Measurements from ENCODE around the gene CPSF4L. TPM values are rescaled to one million over a fixed set of nuclear protein-coding genes. Genes with fewer than 3 reads are reported as not detected.

CPSF4L gene
- total RNA-seq, 2 donors from 2014 or later = not detected

- H3K27me3 Mint-ChIP-seq (ENCODE audit: low read depth) = no peaks in the 10 kb centered on the region
- no peak for ATAC-seq (replicated peaks in 1 of 2)
- peaks cover 65% of the 10 kb centered on the region for H3K4me1 Mint-ChIP-seq (ENCODE audit: low read depth)
- H3K36me3 Mint-ChIP-seq (ENCODE audit: insufficient read depth in 2 of 2) = peaks cover 5 to 15% of the 10 kb centered on the region in 2 donors
- peak overlapping the region; percentile 84 for H3K27ac Mint-ChIP-seq
- H3K4me3 Mint-ChIP-seq = peak overlapping the region; percentile 1 to 55
- no peaks in the 10 kb centered on the region for H3K9me3 Mint-ChIP-seq
- DNase-seq = peak; percentile 12 to 22
Observed at GRCh38 chr17:73228748-73229236, 32.9 kb downstream of the CPSF4L start.

GRCh38 chr17:73227944-73228343 lies 33.7 kb downstream of the CPSF4L start:
- Mint-ChIP-seq H3K4me3 (peak overlapping the region; percentile 66 to 80), H3K9me3 (no peaks in the 10 kb centered on the region), H3K27ac (no peak overlapping the region), H3K36me3 (ENCODE audit: insufficient read depth in 2 of 2) (peaks cover 2 to 14% of the 10 kb centered on the region in 2 donors), H3K27me3 (ENCODE audit: low read depth) (no peaks in the 10 kb centered on the region), H3K4me1 (ENCODE audit: low read depth) (peaks cover 56% of the 10 kb centered on the region)
- no peak for ATAC-seq (replicated peaks in 1 of 2)
- no peak for DNase-seq

- ATAC-seq (replicated peaks in 1 of 2) (peak; percentile 17 to 27), DNase-seq (no peak)
- Mint-ChIP-seq H3K27me3 (ENCODE audit: low read depth) (no peaks in the 10 kb centered on the region), H3K36me3 (ENCODE audit: insufficient read depth in 2 of 2) (peaks cover 0 to 12% of the 10 kb centered on the region in 2 donors), H3K4me3 (peak overlapping the region; percentile 66 to 80), H3K27ac (peak overlapping the region; percentile 32), H3K9me3 (no peaks in the 10 kb centered on the region), H3K4me1 (ENCODE audit: low read depth) (peaks cover 58% of the 10 kb centered on the region)
Observed at GRCh38 chr17:73227379-73227778, 34.3 kb downstream of the CPSF4L start.

DNA sequence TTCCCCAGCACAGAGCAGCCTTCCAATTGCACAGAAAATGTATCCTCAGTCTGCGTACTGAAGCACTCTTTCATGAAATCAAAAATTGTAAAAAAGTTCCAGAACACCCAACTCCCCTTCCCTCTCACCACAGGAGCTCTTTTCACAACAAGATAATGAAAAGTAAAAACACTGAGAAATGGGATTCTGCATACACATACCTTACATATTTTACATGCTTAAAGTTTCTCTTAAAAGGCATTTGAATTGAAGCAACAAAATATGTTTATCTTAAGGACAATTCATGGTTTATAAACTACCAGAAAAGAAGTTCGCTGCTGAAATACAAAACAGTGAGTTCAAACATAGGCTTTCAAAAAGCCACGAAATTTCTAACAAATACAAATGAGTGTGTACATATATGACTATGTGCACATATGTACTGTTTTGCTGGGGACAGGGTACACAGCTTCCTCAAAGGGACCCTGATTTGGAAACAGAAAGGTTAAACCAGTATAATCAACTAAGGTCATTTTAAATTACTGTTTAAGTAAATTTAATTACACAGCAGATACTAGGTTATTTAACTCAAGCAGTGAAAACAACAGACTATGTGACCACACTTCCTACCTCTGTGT lies 35.0 kb downstream of the CPSF4L start:
- peak overlapping the region; percentile 66 to 80 for H3K4me3 Mint-ChIP-seq
- H3K27ac Mint-ChIP-seq = peak overlapping the region; percentile 32
- no peak for DNase-seq
- H3K27me3 Mint-ChIP-seq (ENCODE audit: low read depth) = no peaks in the 10 kb centered on the region
- H3K4me1 Mint-ChIP-seq (ENCODE audit: low read depth) = peaks cover 60% of the 10 kb centered on the region
- peak; percentile 79 to 82 for ATAC-seq (replicated peaks in 1 of 2)
- peaks cover 0 to 10% of the 10 kb centered on the region in 2 donors for H3K36me3 Mint-ChIP-seq (ENCODE audit: insufficient read depth in 2 of 2)
- no peaks in the 10 kb centered on the region for H3K9me3 Mint-ChIP-seq

DNA sequence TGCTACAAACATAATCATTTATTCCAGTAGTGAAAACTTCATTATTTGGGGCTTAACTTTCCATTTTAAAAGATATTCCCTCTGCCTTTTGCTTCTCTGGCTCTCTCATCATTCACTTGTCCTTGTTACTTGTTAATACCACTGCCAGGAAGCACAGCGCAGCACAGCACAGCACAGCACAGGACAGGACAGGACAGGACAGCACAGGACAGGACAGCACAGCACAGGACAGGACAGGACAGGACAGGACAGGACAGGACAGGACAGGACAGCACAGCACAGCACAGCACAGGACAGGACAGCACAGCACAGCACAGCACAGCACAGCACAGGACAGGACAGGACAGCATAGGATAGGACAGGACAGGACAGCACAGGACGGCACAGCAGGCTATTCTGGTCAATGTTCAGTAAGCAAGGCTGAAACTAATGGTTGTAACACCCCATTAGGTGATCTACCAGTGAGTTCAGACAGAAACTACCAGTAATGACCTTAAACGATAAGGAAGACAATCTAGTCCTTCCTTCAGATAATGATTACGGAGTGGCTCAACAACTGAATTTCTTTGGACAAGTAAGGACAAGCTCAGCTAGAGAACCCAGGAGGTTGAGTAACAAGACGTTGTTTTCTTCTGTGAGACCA lies 36.9 kb downstream of the CPSF4L start:
- no peaks in the 10 kb centered on the region for H3K27me3 Mint-ChIP-seq (ENCODE audit: low read depth)
- H3K27ac Mint-ChIP-seq = no peak overlapping the region
- DNase-seq = no peak
- no peak overlapping the region for H3K4me3 Mint-ChIP-seq
- no peak for ATAC-seq (replicated peaks in 1 of 2)
- peaks cover 0 to 11% of the 10 kb centered on the region in 2 donors for H3K36me3 Mint-ChIP-seq (ENCODE audit: insufficient read depth in 2 of 2)
- H3K9me3 Mint-ChIP-seq = no peaks in the 10 kb centered on the region
- peaks cover 43% of the 10 kb centered on the region for H3K4me1 Mint-ChIP-seq (ENCODE audit: low read depth)

DNA sequence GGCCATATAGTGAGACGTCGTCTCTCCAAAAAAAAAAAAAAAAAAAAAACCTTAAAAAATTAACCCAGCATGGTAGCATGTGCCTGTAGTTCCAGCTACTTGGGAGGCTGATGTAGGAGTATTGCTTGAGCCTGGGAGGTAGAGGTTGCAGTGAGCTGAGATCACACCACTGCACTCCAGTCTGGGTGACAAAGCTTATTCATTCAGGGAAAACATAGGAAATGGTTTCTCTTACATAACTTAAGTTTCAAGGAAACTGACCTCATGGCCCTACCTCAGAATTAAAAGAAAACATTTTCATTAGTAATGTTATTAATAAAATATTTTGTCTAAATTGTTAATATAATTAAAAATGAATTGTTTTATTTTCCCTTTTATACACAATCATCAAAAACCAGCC lies 37.4 kb downstream of the CPSF4L start:
- H3K4me1 Mint-ChIP-seq (ENCODE audit: low read depth) = peaks cover 38% of the 10 kb centered on the region

DNA sequence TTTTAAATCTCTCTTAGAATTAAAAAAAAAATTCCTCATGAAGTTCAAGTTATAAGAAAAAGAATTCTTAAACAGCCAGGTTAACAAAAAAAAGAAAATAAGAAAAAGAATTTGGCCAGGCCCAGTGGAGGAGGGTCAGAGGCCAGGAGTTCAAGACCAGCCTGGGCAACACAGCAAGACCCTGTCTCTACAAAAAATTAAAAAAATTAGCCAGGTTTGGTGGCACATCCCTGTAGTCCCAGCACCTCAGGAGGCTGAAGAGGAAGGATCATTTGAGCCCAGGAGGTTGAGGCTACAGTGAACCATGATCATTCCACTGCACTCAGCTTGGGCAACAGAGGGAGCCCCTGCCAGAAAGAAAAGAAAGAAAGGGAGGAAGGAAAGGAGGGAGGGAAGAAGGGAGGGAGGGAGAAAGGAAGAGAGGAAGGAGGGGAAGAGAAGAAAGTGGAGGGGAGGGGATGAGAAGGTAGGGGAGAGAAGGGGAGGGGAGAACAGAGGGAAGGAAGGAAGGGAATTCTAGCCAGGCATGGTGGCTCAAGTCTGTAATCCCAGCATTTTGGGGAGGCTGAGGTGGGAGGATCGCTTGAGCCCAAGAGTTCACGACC lies 38.0 kb downstream of the CPSF4L start:
- Mint-ChIP-seq H3K27me3 (ENCODE audit: low read depth) (no peaks in the 10 kb centered on the region), H3K4me1 (ENCODE audit: low read depth) (peaks cover 32% of the 10 kb centered on the region), H3K4me3 (no peak overlapping the region), H3K36me3 (ENCODE audit: insufficient read depth in 2 of 2) (peaks cover 0 to 11% of the 10 kb centered on the region in 2 donors), H3K9me3 (no peaks in the 10 kb centered on the region), H3K27ac (no peak overlapping the region)
- ATAC-seq (replicated peaks in 1 of 2) (no peak), DNase-seq (no peak)

More for the DNA sequence above, 37.4 kb downstream of the CPSF4L start:
- Mint-ChIP-seq H3K9me3 (no peaks in the 10 kb centered on the region), H3K4me3 (no peak overlapping the region), H3K36me3 (ENCODE audit: insufficient read depth in 2 of 2) (peaks cover 0 to 11% of the 10 kb centered on the region in 2 donors), H3K27ac (no peak overlapping the region), H3K27me3 (ENCODE audit: low read depth) (no peaks in the 10 kb centered on the region)
- no peak for ATAC-seq (replicated peaks in 1 of 2)
- no peak for DNase-seq

DNA sequence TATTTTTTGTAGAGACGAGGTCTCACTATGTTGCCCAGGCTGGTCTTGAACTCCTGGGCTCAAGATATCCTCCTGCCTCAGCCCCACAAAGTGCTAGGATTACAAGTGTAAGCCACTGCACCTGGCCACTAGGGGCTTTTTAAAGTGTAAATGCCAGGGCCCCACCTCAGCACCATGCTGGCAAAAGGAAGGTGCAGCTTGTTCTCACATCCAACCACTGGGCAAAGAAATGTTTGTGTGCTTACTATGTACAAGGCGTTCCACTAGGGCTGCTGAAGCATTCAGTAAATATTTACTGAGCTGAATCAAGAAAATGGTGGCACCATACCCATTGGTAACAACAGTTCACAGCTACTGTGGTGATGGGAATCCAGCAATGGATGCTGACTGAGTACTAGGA lies 46.2 kb downstream of the CPSF4L start:
- ATAC-seq (replicated peaks in 1 of 2) = no peak
- no peak overlapping the region for H3K27ac Mint-ChIP-seq

DNA sequence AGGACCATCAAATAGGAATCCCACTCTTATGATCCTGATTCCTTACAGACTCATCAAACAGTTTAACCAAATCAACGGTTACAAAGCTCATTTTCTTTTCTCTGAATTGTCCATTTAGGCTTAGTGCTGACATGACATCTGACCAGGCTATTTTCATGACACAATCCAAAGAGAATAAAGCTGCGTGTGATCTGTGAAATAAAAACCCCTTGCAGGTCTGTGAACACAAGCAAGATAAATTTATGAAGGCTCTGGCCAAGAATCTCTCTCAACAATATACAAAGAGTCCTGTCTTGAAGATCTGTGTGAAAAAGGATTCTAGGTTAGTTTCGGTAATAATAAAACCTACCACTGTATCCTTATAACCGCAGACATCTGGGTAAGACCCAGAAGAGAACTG lies 46.8 kb downstream of the CPSF4L start:
- Mint-ChIP-seq H3K36me3 (ENCODE audit: insufficient read depth in 2 of 2) (peaks cover 3 to 16% of the 10 kb centered on the region in 2 donors), H3K27me3 (ENCODE audit: low read depth) (no peaks in the 10 kb centered on the region), H3K27ac (peak overlapping the region; percentile 46), H3K4me3 (no peak overlapping the region), H3K9me3 (no peaks in the 10 kb centered on the region), H3K4me1 (ENCODE audit: low read depth) (peaks cover 43% of the 10 kb centered on the region)
- DNase-seq = no peak
- no peak for ATAC-seq (replicated peaks in 1 of 2)

More for the DNA sequence above, 46.2 kb downstream of the CPSF4L start:
- Mint-ChIP-seq H3K27me3 (ENCODE audit: low read depth) (no peaks in the 10 kb centered on the region), H3K9me3 (no peaks in the 10 kb centered on the region), H3K36me3 (ENCODE audit: insufficient read depth in 2 of 2) (peaks cover 3 to 17% of the 10 kb centered on the region in 2 donors), H3K4me1 (ENCODE audit: low read depth) (peaks cover 37% of the 10 kb centered on the region), H3K4me3 (no peak overlapping the region)
- DNase-seq = no peak

DNA sequence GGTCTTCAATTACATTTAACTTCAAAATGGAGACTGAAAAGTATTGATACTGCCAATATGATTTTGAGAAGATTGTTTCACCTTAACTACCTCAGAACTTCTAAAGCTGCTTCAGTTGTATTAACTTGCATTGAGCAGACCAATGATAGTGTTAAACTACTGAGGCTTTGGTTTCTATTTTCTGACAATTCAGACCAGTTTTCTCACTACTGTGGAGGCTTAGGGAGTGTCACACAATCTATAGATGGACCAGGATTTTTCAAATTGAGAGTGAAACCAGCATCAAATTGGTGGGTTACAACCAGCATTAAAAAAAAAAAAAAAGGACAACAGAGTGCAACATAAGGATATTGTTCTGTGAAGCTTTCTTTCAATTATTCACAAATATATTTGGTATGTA lies 47.7 kb downstream of the CPSF4L start:
- H3K27me3 Mint-ChIP-seq (ENCODE audit: low read depth) = no peaks in the 10 kb centered on the region
- H3K4me3 Mint-ChIP-seq = no peak overlapping the region
- peaks cover 3 to 14% of the 10 kb centered on the region in 2 donors for H3K36me3 Mint-ChIP-seq (ENCODE audit: insufficient read depth in 2 of 2)
- H3K4me1 Mint-ChIP-seq (ENCODE audit: low read depth) = peaks cover 49% of the 10 kb centered on the region
- no peaks in the 10 kb centered on the region for H3K9me3 Mint-ChIP-seq
- no peak overlapping the region for H3K27ac Mint-ChIP-seq
- DNase-seq = no peak
- no peak for ATAC-seq (replicated peaks in 1 of 2)

GRCh38 chr17:73211745-73212144 lies 49.9 kb downstream of the CPSF4L start:
- Mint-ChIP-seq H3K4me1 (ENCODE audit: low read depth) (peaks cover 49% of the 10 kb centered on the region), H3K36me3 (ENCODE audit: insufficient read depth in 2 of 2) (peaks cover 9 to 29% of the 10 kb centered on the region in 2 donors), H3K9me3 (no peaks in the 10 kb centered on the region), H3K27me3 (ENCODE audit: low read depth) (no peaks in the 10 kb centered on the region), H3K27ac (peak overlapping the region; percentile 96), H3K4me3 (peak overlapping the region; percentile 69 to 70)
- ATAC-seq (replicated peaks in 1 of 2) (peak; percentile 57 to 63), DNase-seq (peak; percentile 48 to 67)

GRCh38 chr17:73210002-73210678 lies 51.5 kb downstream of the CPSF4L start:
- H3K4me3 Mint-ChIP-seq = no peak overlapping the region
- no peaks in the 10 kb centered on the region for H3K9me3 Mint-ChIP-seq
- no peaks in the 10 kb centered on the region for H3K27me3 Mint-ChIP-seq (ENCODE audit: low read depth)
- peaks cover 8 to 32% of the 10 kb centered on the region in 2 donors for H3K36me3 Mint-ChIP-seq (ENCODE audit: insufficient read depth in 2 of 2)
- DNase-seq (no peak), ATAC-seq (replicated peaks in 1 of 2) (peak in 1 of 2 donors; percentile 13)
- peaks cover 33% of the 10 kb centered on the region for H3K4me1 Mint-ChIP-seq (ENCODE audit: low read depth)
- peak overlapping the region; percentile 62 for H3K27ac Mint-ChIP-seq

DNA sequence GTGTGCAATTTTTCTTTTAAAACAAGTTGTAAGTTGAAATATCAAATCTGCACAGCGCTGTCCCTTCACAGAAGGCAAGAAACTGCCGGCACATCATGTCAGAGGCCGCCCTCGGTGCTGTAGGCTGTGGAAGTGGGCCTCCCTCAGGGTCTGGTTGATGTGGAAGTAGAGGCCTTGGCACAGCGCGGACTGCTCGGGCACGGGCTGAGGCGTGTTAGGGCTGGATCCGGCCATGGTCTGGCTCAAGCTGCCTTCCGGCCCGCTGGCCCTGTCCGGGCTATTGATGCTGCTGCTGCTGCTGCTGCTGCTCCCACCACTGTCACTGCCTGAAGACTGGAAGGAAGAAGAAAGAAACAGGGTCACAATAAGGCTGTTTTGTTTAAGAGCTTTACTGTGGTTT lies 52.2 kb downstream of the CPSF4L start:
- H3K4me1 Mint-ChIP-seq (ENCODE audit: low read depth) = peaks cover 35% of the 10 kb centered on the region
- no peak overlapping the region for H3K4me3 Mint-ChIP-seq
- no peaks in the 10 kb centered on the region for H3K27me3 Mint-ChIP-seq (ENCODE audit: low read depth)
- no peak for ATAC-seq (replicated peaks in 1 of 2)
- H3K9me3 Mint-ChIP-seq = no peaks in the 10 kb centered on the region
- peaks cover 8 to 32% of the 10 kb centered on the region in 2 donors for H3K36me3 Mint-ChIP-seq (ENCODE audit: insufficient read depth in 2 of 2)
- H3K27ac Mint-ChIP-seq = no peak overlapping the region
- no peak for DNase-seq

Data from activated T-cell treated with anti-CD3 and anti-CD28 coated beads, Interleukin-2, amount 50 U/mL, for 72 hours (primary cell).